ENCODE results near the gene NLGN2. TPM values are rescaled to one million over a fixed set of nuclear protein-coding genes. Genes with fewer than 3 reads are reported as not detected.

The NLGN2 gene
- total RNA-seq, 4 donors from 2014 or later = 12.0 to 30.2 (median 19.0) TPM

GRCh38 chr17:7432296-7432695, 24.7 kb downstream of the NLGN2 start:
- Histone ChIP-seq H3K36me3 (no peaks in the 10 kb centered on the region), H3K27ac (replicated peaks in 1 of 4) (no peak overlapping the region), H3K9me3 (no peaks in the 10 kb centered on the region), H3K4me3 (no peak overlapping the region), H3K27me3 (peaks cover 0 to 46% (median under 1%) of the 10 kb centered on the region in 4 donors), H3K4me1 (peaks cover 20 to 27% (median 27%) of the 10 kb centered on the region in 4 donors)
- no peak for TF ChIP-seq EP300 (IDR thresholded peaks at IDR 0.05)
- TF ChIP-seq CTCF (IDR thresholded peaks at IDR 0.05) = no peak
- TF ChIP-seq POLR2A (IDR thresholded peaks at IDR 0.05; ENCODE audit: low read depth) = no peak
- TF ChIP-seq POLR2AphosphoS5 (IDR thresholded peaks at IDR 0.05) = no peak
- no peak for DNase-seq (ENCODE audit: extremely low spot score)
- intact Hi-C loops (cut with DNase I) = no loop called here
- WGBS = 96% methylated on average over 7 of the region's 11 CpGs

GRCh38 chr17:7435676-7436555, 28.3 kb downstream of the NLGN2 start:
- Histone ChIP-seq H3K36me3 (no peaks in the 10 kb centered on the region), H3K4me3 (peak overlapping the region; percentile 41 to 62 (median 46)), H3K4me1 (peaks cover 57 to 63% (median 61%) of the 10 kb centered on the region in 4 donors), H3K27me3 (peaks cover 0 to 82% (median 32%) of the 10 kb centered on the region in 4 donors), H3K9me3 (no peaks in the 10 kb centered on the region), H3K27ac (replicated peaks in 1 of 4) (peak overlapping the region; percentile 27 to 64 (median 54))
- 15% methylated on average over 34 of the region's 49 CpGs for WGBS
- DNase-seq (ENCODE audit: extremely low spot score) = no peak
- intact Hi-C loops (cut with DNase I) = loop anchor here (2.0 to 5.0 kb wide), 4 partner anchors 31 to 121 kb away; partner anchors contain the start of genes TMEM256 and TNFSF13
- TF ChIP-seq CTCF (IDR thresholded peaks at IDR 0.05) (peak in 1 of 3 experiments; percentile 5), POLR2AphosphoS5 (IDR thresholded peaks at IDR 0.05) (no peak), POLR2A (IDR thresholded peaks at IDR 0.05; ENCODE audit: low read depth) (no peak), EP300 (IDR thresholded peaks at IDR 0.05) (no peak)

- 20% methylated on average over 27 of the region's 92 CpGs for WGBS
- Histone ChIP-seq H3K9me3 (no peaks in the 10 kb centered on the region), H3K36me3 (no peaks in the 10 kb centered on the region), H3K4me1 (peaks cover 57 to 71% (median 67%) of the 10 kb centered on the region in 4 donors), H3K27me3 (peaks cover 0 to 90% (median 37%) of the 10 kb centered on the region in 4 donors), H3K4me3 (peak overlapping the region; percentile 41 to 62 (median 46)), H3K27ac (replicated peaks in 1 of 4) (peak overlapping the region; percentile 59 to 75 (median 66))
- intact Hi-C loops (cut with DNase I) = loop anchor here (2.0 to 5.0 kb wide), 4 partner anchors 32 to 121 kb away; partner anchors contain the start of genes TMEM256 and TNFSF13
- DNase-seq (ENCODE audit: extremely low spot score) = no peak
- TF ChIP-seq CTCF (IDR thresholded peaks at IDR 0.05) (peak; percentile 92 to 96 (median 93)), EP300 (IDR thresholded peaks at IDR 0.05) (no peak), POLR2AphosphoS5 (IDR thresholded peaks at IDR 0.05) (peak; percentile 54 to 58)
Observed at GRCh38 chr17:7436556-7437368, 29.1 kb downstream of the NLGN2 start.

- Histone ChIP-seq H3K9me3 (no peaks in the 10 kb centered on the region), H3K4me3 (peak overlapping the region; percentile 41 to 62 (median 46)), H3K27ac (replicated peaks in 1 of 4) (peak overlapping the region in 2 of 4 donors; percentile 64 to 75), H3K4me1 (peaks cover 57 to 71% (median 67%) of the 10 kb centered on the region in 4 donors), H3K36me3 (no peaks in the 10 kb centered on the region), H3K27me3 (peaks cover 0 to 90% (median 37%) of the 10 kb centered on the region in 4 donors)
- TF ChIP-seq CTCF (IDR thresholded peaks at IDR 0.05) = no peak
- no peak for TF ChIP-seq POLR2A (IDR thresholded peaks at IDR 0.05; ENCODE audit: low read depth)
- TF ChIP-seq POLR2AphosphoS5 (IDR thresholded peaks at IDR 0.05) = no peak
- no peak for DNase-seq (ENCODE audit: extremely low spot score)
- 61% methylated on average over 9 of the region's 31 CpGs for WGBS
- intact Hi-C loops (cut with DNase I) = loop anchor here (2.0 to 5.0 kb wide), 4 partner anchors 33 to 120 kb away; partner anchors contain the start of genes TMEM256 and TNFSF13
Observed at GRCh38 chr17:7437369-7437863, 29.8 kb downstream of the NLGN2 start.
